ENCODE data around the gene TPP2.

GRCh38 chr13:102700088-102701031 lies 103.6 kb downstream of the TPP2 start:
- no peak for TF ChIP-seq CTCF (IDR thresholded peaks at IDR 0.05; ENCODE audit: low read depth, low read length)
- TF ChIP-seq EZH2phosphoT487 (IDR thresholded peaks at IDR 0.05; ENCODE audit: low read depth) = no peak
